Spleen (tissue), 13 donors: ENCODE measurements around the gene CACNA1D. TPM values are rescaled to one million over a fixed set of nuclear protein-coding genes. Genes with fewer than 3 reads are reported as not detected.
"Not testable (repeated sequence)": the region's sequence is repeated elsewhere in the genome, so short reads cannot be mapped to it uniquely, and the experiment has no call there.

Experiments
- DNase-seq: peaks from one replicate; pipeline ENCODE4 v3.0.0-alpha.2; 2020
- H3K27ac ChIP-seq, 8 donors: fragments of 200-600 bp; sonication (generic) in 7 of 8; 1 replicate in 4 of 8; 2 replicates in 4 of 8; pipeline versions ENCODE4 v1.5.0 to v1.8.0; 2016 to 2021; ENCODE audit warnings: inconsistent platforms in 4 of 8, mild to moderate bottlenecking in 4 of 8, moderate library complexity in 1 of 8
- H3K27me3 ChIP-seq, 7 donors: fragments of 200-600 bp; sonication (generic) in 6 of 7; replicated peaks in 1 of 7; 1 replicate in 4 of 7; 2 replicates in 3 of 7; pipeline versions ENCODE4 v1.5.0 to v1.8.0; 2016 to 2021; ENCODE audit warnings: inconsistent platforms in 3 of 7, mild to moderate bottlenecking in 1 of 7
- H3K36me3 ChIP-seq, 6 donors: fragments of 200-600 bp; sonication (generic) in 5 of 6; 1 replicate in 4 of 6; 2 replicates in 2 of 6; pipeline versions ENCODE4 v1.5.0 to v1.8.0; 2016 to 2021; ENCODE audit warnings: inconsistent platforms in 2 of 6
- H3K4me1 ChIP-seq, 6 donors: fragments of 200-600 bp; sonication (generic) in 5 of 6; 1 replicate in 3 of 6; 2 replicates in 3 of 6; pipeline versions ENCODE4 v1.5.0 to v1.8.0; 2016 to 2021; ENCODE audit warnings: inconsistent platforms in 3 of 6
- H3K4me3 ChIP-seq, 8 donors: fragments of 200-600 bp; sonication (generic) in 7 of 8; 1 replicate in 4 of 8; 2 replicates in 4 of 8; pipeline versions ENCODE4 v1.5.0 to v1.8.0; 2016 to 2021; ENCODE audit warnings: inconsistent platforms in 4 of 8, mild to moderate bottlenecking in 4 of 8, moderate library complexity in 2 of 8
- H3K9me3 ChIP-seq, 8 donors: fragments of 200-600 bp; sonication (generic) in 7 of 8; 1 replicate in 4 of 8; 2 replicates in 4 of 8; pipeline versions ENCODE4 v1.5.0 to v1.8.0; 2016 to 2021; ENCODE audit warnings: inconsistent platforms in 4 of 8
- POLR2A ChIP-seq, 3 donors: fragments of 450-650 bp; IDR thresholded peaks; one replicate each; pipeline ENCODE4 v1.5.1; 2017; ENCODE audit warnings: antibody characterized with exemption in 3 of 3, mild to moderate bottlenecking in 1 of 3
- POLR2AphosphoS5 ChIP-seq, 3 donors: sonication (generic); formaldehyde crosslinking; IDR thresholded peaks; one replicate each; pipeline ENCODE4 v1.5.1; 2017; ENCODE audit warnings: antibody characterized with exemption in 3 of 3
- WGBS, 5 donors: extraction: QIAGEN DNeasy Blood & Tissue Kit in 3 of 5; methylation state at CpG; one replicate each; pipeline versions ENCODE4 v1.1.5 to v1.1.7; 2013 to 2018; 5-methylcytosine and 5-hydroxymethylcytosine counted together
- intact Hi-C: fragments of 100-400 bp; cut with DNase I; formaldehyde crosslinking; loops from one replicate; pipeline ENCODE4 v1.15.0; 2023; ENCODE audit warnings: low total_unique reads
- long read RNA-seq, 2 donors: transcript quantifications; one replicate each; lab custom pipeline, GENCODE V29; 2026
- polyA plus RNA-seq, 3 donors: library from polyadenylated mRNA; stranded (reverse); fragments of 200-250 nt; gene quantifications; one replicate each; pipeline ENCODE4 v1.2.1, GENCODE V29; 2013
- total RNA-seq, 7 donors: library from RNA; depleted of rRNA in 3 of 7; stranded (reverse); fragments of >200 nt in 3 of 7; fragmentation: NEBNext Ultra II Directional in 4 of 7; extraction: Animal tissue kit (Norgen Biotek cat#: 25700) in 4 of 7; gene quantifications; one replicate each; pipeline versions ENCODE4 v1.1.0 to v1.2.1, GENCODE V29; 2016 to 2021
- TF ChIP-seq, protein P1 (sequence below), 11 experiments: fragments of 200-600 bp in 7 of 11; fragments of 450-650 bp in 4 of 11; sonication (generic) in 4 of 11; IDR thresholded peaks in 8 of 11; conservative IDR thresholded peaks in 3 of 11; 1 replicate in 7 of 11; 2 replicates in 4 of 11; pipeline versions ENCODE4 v1.4.0 to v1.8.0; 2016 to 2021; ENCODE audit warnings: antibody characterized with exemption in 11 of 11, inconsistent platforms in 4 of 11, mild to moderate bottlenecking in 1 of 11
- donor health status: healthy with polysubstance abuse.
- donor health status: DM: no; HTN: no; CAD: no; lungs with moderate emphysema.
- donor health status: DM: no; HTN: no; CAD: no.
- donor health status: Bipolar disorder and iron deficiency.
- donor health status: healthy.
- donor health status: DM: no; HTN: no; CAD: no.
- donor health status: DM: yes; HTN: yes; CAD: no.

Gene CACNA1D
- total RNA-seq (10 to 100 TPM in 6 of 7 donors, 1 to 10 TPM in 1; 4.3 to 89.3 (median 24.2) TPM), polyA plus RNA-seq (1 to 10 TPM in 2 of 3 donors, under 1 TPM in 1; 0.55 to 3.5 (median 2.8) TPM)
- long read RNA-seq, donor 1, partial matches to known transcripts, result 0 of 2 reads
- long read RNA-seq, donor 1, other reads (novel, unspliced or antisense), result 0 of 2 reads
- long read RNA-seq, donor 2, partial matches to known transcripts, result 0 of 2 reads
- long read RNA-seq, donor 2, other reads (novel, unspliced or antisense), result 0 of 2 reads

DNA sequence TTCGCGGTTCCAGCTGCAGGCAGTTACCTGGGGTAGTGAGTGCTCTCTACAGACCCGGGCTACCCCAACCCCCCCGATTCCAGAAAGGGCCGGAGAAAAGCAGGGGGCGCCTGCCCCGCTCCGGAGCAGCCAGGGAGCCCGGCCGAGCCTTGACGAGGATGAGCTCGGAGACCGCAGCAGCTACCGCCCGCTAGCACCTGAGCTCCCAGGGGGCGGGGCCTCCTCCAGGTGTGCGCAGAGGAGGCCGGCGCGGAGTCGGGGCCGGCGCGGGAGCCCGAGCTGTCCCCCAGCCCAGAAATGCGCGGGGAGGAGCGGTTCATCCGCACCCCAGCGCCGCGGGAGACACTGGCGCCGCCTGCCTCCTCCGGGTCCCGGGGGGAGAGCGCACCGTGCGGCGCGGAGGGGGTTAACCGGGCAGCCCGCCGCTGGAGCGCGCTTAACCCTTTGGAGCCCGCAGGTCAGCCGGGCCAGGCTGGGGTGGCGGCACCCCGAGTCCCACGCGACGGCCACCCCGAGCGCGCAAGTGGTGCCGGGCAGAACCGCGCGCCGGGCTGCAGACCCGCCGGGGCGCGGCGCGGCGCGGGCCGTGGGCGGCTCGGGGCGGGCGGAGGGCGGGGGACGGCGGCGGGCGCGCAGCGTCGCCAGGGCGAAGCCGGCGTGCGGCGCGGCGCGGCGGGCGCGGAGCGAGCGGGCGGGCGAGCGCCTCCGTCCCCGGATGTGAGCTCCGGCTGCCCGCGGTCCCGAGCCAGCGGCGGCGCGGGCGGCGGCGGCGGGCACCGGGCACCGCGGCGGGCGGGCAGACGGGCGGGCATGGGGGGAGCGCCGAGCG is at the start of gene CACNA1D:
TSS of gene CACNA1D (plus strand) at position 649 of the 829 bp plus-strand sequence. CDS start 556 bp downstream, outside the sequence.
- TF ChIP-seq, protein P1, sequence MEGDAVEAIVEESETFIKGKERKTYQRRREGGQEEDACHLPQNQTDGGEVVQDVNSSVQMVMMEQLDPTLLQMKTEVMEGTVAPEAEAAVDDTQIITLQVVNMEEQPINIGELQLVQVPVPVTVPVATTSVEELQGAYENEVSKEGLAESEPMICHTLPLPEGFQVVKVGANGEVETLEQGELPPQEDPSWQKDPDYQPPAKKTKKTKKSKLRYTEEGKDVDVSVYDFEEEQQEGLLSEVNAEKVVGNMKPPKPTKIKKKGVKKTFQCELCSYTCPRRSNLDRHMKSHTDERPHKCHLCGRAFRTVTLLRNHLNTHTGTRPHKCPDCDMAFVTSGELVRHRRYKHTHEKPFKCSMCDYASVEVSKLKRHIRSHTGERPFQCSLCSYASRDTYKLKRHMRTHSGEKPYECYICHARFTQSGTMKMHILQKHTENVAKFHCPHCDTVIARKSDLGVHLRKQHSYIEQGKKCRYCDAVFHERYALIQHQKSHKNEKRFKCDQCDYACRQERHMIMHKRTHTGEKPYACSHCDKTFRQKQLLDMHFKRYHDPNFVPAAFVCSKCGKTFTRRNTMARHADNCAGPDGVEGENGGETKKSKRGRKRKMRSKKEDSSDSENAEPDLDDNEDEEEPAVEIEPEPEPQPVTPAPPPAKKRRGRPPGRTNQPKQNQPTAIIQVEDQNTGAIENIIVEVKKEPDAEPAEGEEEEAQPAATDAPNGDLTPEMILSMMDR (IDR thresholded peaks at IDR 0.05 in 8 of 11, conservative IDR thresholded peaks at IDR 0.05 in 3 of 11), result no peak
- TF ChIP-seq POLR2AphosphoS5 (IDR thresholded peaks at IDR 0.05) (no peak), POLR2A (IDR thresholded peaks at IDR 0.05) (no peak)
- Histone ChIP-seq H3K27me3 (peaks cover 9 to 82% (median 37%) of the 10 kb centered on the region in 7 donors), H3K4me3 (peak within 1 kb of the TSS; percentile 22 to 71 (median 44)), H3K9me3 (no peaks in the 10 kb centered on the region), H3K36me3 (no peaks in the 10 kb centered on the region), H3K27ac (peak within 1 kb of the TSS in 7 of 8 donors; percentile 36 to 71 (median 63)), H3K4me1 (peaks cover 3 to 49% (median 26%) of the 10 kb centered on the region in 6 donors)
- no peak for DNase-seq
- 0 to 4% (median 1%) methylated on average over 31 to 122 of the region's 122 CpGs for WGBS, 5 donors
- intact Hi-C loops, result no loop called here

DNA sequence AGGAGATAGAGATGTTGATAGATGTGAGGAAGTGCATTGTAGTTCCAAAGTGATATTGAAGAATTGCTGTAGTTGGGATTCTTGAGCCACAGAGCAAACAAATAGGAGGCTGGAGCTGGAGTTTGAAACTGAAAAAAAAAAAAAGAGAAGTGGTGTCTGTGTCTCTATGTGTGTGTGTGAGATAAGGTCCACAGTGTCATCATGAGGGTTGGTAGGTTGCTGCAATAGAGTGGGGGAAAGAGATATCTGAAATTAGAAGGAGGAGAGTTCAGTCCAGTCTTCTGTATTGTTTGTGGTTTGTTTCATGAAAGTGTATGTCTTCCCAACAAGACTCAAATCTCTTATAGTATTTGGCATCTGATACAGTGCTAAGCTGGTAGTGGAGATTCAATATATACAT is 37.3 kb upstream of the CACNA1D start:
- H3K36me3 ChIP-seq, result no peaks in the 10 kb centered on the region
- H3K4me3 ChIP-seq, result no peak overlapping the region
- TF ChIP-seq POLR2AphosphoS5 (IDR thresholded peaks at IDR 0.05) (no peak), POLR2A (IDR thresholded peaks at IDR 0.05) (no peak)
- TF ChIP-seq, protein P1 (IDR thresholded peaks at IDR 0.05 in 8 of 11, conservative IDR thresholded peaks at IDR 0.05 in 3 of 11), result no peak
- H3K4me1 ChIP-seq, result no peaks in the 10 kb centered on the region
- no peak for DNase-seq
- no peaks in the 10 kb centered on the region for H3K9me3 ChIP-seq
- H3K27ac ChIP-seq, result no peak overlapping the region
- intact Hi-C loops, result no loop called here
- no peaks in the 10 kb centered on the region for H3K27me3 ChIP-seq

DNA sequence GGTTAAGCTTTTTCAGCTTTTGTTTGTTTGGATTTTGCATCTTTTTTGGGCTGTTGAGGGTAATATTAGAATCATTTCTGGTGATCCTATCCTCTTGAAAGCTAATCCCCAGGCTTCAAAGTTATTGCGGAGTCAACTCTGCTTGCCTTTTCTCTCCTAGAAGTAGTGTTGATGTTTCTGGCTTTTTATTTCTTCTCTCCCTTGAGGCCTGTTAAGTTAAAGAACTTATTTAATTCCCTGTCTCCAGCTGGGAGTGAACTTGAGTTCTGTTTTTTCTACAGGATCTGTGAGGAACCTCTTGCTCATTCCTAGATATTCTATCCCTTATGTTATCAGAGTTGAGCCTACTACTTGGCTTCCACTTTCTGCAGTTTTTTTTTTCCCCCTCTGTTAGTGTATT is 34.1 kb upstream of the CACNA1D start:
- Histone ChIP-seq H3K9me3 (peaks cover 0 to 9% (median 0%) of the 10 kb centered on the region in 8 donors), H3K4me3 (no peak overlapping the region), H3K36me3 (no peaks in the 10 kb centered on the region), H3K27me3 (peaks cover 0 to 4% (median 0%) of the 10 kb centered on the region in 7 donors), H3K4me1 (no peaks in the 10 kb centered on the region), H3K27ac (no peak overlapping the region)
- intact Hi-C loops, result no loop called here
- TF ChIP-seq POLR2A (IDR thresholded peaks at IDR 0.05) (no peak), POLR2AphosphoS5 (IDR thresholded peaks at IDR 0.05) (no peak)
- TF ChIP-seq, protein P1 (IDR thresholded peaks at IDR 0.05 in 8 of 11, conservative IDR thresholded peaks at IDR 0.05 in 3 of 11), result no peak
- 89 to 100% (median 93%) methylated on average over 1 of the region's 1 CpG for WGBS, 5 donors
- DNase-seq, result no peak

DNA sequence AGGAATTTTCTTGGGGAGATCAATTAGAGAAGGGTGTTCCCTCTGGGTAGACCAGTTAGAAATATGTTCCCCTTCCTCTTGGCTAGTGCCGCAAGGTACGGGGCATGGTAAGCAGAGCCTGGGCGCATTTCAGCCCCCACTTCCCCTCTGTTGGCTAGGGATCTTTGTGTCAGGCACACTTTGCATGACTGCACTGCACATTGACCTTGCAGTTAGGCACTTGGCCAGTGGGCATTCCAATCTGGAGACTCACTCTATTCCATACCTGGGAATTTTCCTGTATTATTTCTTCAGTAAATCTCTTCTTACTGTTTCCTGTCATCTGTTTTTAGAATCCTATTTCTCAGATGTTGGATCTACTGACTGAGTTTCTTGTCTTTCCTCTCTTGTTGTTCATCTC is 30.0 kb upstream of the CACNA1D start:
- Histone ChIP-seq H3K4me3 (no peak overlapping the region), H3K36me3 (no peaks in the 10 kb centered on the region), H3K9me3 (peaks cover 0 to 12% (median 0%) of the 10 kb centered on the region in 8 donors), H3K4me1 (no peaks in the 10 kb centered on the region), H3K27ac (no peak overlapping the region), H3K27me3 (peaks cover 0 to 4% (median 0%) of the 10 kb centered on the region in 7 donors)
- WGBS, 5 donors, result 87 to 100% (median 93%) methylated on average over 3 of the region's 3 CpGs
- intact Hi-C loops, result no loop called here
- TF ChIP-seq, protein P1 (IDR thresholded peaks at IDR 0.05 in 8 of 11, conservative IDR thresholded peaks at IDR 0.05 in 3 of 11), result no peak
- TF ChIP-seq POLR2A (IDR thresholded peaks at IDR 0.05) (no peak), POLR2AphosphoS5 (IDR thresholded peaks at IDR 0.05) (no peak)
- no peak for DNase-seq

DNA sequence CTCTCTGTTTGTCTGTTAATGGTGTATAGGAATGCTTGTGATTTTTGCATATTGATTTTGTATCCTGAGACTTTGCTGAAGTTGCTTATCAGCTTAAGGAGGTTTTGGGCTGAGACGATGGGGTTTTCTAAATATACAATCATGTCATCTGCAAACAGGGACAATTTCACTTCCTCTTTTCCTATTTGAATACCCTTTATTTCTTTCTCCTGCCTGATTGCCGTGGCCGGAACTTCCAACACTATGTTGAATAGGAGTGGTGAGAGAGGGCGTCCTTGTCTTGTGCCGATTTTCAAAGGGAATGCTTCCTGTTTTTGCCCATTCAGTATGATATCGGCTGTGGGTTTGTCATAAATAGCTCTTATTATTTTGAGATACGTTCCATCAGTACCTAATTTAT is 24.7 kb upstream of the CACNA1D start:
- DNase-seq, H3K27ac ChIP-seq, H3K4me3 ChIP-seq, H3K4me1 ChIP-seq, intact Hi-C loops, H3K36me3 ChIP-seq, H3K9me3 ChIP-seq: not testable (repeated sequence)
- H3K27me3 ChIP-seq, result peaks cover 0 to 10% (median 0%) of the 10 kb centered on the region in 7 donors
- WGBS, 5 donors, result 68 to 75% (median 74%) methylated on average over 7 of the region's 7 CpGs
